HFF-Myc (cell line): ENCODE data around the gene EGFLAM.
A peak's percentile ranks its signal among the peaks of the same experiment; 100 is the strongest.

ENCODE experiments used
- DNase-seq: peaks from one replicate; pipeline ENCODE4 v3.0.0-alpha.2; 2011; ENCODE audit warnings: low read depth; ENCODE audit errors: extremely low read depth
- H3K4me3 ChIP-seq: replicated peaks from 2 replicates; pipeline ENCODE4 v1.5.1; 2011; ENCODE audit warnings: low read depth, mild to moderate bottlenecking, control low read depth, low read length
- TF ChIP-seq, protein P1 (sequence below): IDR thresholded peaks from 2 replicates; pipeline ENCODE4 v1.5.1; 2012; ENCODE audit warnings: mild to moderate bottlenecking, low read depth, low read length, control low read depth; ENCODE audit errors: missing control alignments

Gene EGFLAM

DNA sequence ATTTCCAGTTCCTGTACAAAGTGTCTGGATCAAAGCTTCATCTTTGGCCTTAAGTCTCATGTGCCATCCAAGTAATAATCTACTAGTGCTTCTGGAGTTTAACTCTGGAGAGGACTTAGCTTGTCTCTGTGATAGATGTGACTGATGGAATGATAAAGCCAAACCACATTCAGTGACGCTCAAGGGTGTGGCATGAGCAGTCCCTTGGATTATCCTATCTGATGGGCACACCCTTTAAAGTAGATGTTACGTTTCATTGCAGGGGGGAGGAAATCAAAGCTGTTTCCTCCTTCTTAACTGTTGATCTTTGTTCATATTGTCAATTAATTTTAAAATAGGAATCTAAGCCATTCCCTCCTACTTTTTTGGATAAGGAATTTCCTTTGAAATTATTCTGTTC, 8.5 kb upstream of the EGFLAM start:
- DNase-seq, result no peak
- no peak overlapping the region for H3K4me3 ChIP-seq
- TF ChIP-seq, protein P1, sequence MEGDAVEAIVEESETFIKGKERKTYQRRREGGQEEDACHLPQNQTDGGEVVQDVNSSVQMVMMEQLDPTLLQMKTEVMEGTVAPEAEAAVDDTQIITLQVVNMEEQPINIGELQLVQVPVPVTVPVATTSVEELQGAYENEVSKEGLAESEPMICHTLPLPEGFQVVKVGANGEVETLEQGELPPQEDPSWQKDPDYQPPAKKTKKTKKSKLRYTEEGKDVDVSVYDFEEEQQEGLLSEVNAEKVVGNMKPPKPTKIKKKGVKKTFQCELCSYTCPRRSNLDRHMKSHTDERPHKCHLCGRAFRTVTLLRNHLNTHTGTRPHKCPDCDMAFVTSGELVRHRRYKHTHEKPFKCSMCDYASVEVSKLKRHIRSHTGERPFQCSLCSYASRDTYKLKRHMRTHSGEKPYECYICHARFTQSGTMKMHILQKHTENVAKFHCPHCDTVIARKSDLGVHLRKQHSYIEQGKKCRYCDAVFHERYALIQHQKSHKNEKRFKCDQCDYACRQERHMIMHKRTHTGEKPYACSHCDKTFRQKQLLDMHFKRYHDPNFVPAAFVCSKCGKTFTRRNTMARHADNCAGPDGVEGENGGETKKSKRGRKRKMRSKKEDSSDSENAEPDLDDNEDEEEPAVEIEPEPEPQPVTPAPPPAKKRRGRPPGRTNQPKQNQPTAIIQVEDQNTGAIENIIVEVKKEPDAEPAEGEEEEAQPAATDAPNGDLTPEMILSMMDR, result no peak

- no peak for DNase-seq
- TF ChIP-seq, protein P1, result no peak
- no peak overlapping the region for H3K4me3 ChIP-seq
Measured at GRCh38 chr5:38250763-38251448, 7.5 kb upstream of the EGFLAM start.

DNA sequence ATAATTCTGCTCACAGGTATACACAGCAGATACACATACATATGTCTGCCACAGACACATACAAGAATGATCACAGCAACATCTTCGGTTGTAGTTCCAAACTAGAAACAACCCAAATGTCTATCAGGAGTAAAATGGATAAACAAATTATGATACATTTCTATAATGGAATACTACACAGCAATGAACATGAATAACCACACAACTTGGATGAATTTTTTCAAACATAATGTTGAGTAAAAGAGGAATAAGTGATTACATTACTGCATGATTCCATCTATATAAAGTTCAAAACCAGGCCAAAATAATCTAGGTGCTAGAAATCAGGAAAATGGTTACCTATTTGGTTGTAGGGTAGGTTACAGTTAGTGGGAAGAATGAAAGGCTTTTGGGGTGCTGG, 4.6 kb upstream of the EGFLAM start:
- no peak overlapping the region for H3K4me3 ChIP-seq
- DNase-seq, result no peak
- TF ChIP-seq, protein P1, result no peak

DNA sequence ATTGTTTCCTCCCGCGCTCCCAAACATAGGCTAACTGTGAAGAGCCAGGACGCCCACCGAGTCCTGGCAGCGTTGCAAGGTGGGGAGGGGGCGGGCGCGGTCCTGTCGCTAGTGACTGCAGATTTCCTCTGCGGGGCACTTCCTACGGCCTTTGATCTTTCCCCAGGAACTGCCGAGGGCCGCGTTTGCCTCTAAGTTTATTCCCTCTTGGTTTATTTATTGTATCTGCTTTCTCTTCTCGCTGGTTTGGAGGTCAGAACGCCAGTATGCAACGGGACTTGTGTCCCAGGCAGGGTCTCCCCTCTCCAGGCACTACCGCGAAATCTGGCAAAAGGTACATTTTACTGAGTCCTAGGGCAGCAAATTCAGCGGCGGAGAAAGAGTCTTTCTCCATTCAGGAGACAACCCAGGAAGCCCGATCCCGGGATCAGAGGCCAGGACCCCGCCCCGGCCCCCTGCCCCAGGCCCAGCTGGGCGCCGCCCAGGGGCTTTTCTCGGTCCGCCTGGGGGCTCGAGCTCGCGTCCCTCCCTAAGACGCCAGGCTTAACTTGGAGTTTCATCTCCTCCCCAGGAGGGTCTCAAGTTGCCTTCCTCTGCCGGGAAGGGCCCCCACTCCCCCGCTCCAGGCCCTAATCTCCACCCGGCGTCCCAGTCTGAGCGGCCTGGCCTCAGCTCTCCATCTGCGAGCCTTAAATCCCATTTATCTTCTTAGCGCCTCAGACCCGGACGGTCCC, 884 bp upstream of the EGFLAM start:
- TF ChIP-seq, protein P1, result no peak
- DNase-seq, result no peak
- no peak overlapping the region for H3K4me3 ChIP-seq

- peak overlapping the region; percentile 48 for H3K4me3 ChIP-seq
- DNase-seq, result no peak
- TF ChIP-seq, protein P1, result no peak
Measured at GRCh38 chr5:38258042-38258318, 379 bp upstream of the EGFLAM start.

- no peak for DNase-seq
- H3K4me3 ChIP-seq, result peak overlapping the region; percentile 48
- TF ChIP-seq, protein P1, result no peak
Measured at GRCh38 chr5:38259062-38259808, 876 bp downstream of the EGFLAM start.
